ENCODE data around the gene HTR2A. TPM values are rescaled to one million over a fixed set of nuclear protein-coding genes. Genes with fewer than 3 reads are reported as not detected.
A peak's percentile ranks its signal among the peaks of the same experiment; 100 is the strongest.

Gene HTR2A
- 1 to 10 TPM in 1 of 2 donors, under 1 TPM in 1; 0.29 to 1.8 TPM for total RNA-seq
- polyA plus RNA-seq (ENCODE audit: insufficient read length in 6 of 6), result 1 to 10 TPM in 1 of 6 donors, under 1 TPM in 5; 0.52 to 1.1 (median 0.75) TPM
- long read RNA-seq, donor 1, partial matches to known transcripts, result 0 of 1 reads
- long read RNA-seq, donor 1, other reads (novel, unspliced or antisense), result 0 of 1 reads
- long read RNA-seq, donor 2, result 0 reads
- long read RNA-seq, donor 3, partial matches to known transcripts, result 0 of 2 reads
- long read RNA-seq, donor 3, other reads (novel, unspliced or antisense), result 0 of 2 reads
- long read RNA-seq, donor 4, partial matches to known transcripts, result 1 of 1 reads
- long read RNA-seq, donor 4, other reads (novel, unspliced or antisense), result 0 of 1 reads
- long read RNA-seq, donor 5, full-length matches to known transcripts, result 1 of 1 reads
- long read RNA-seq, donor 5, partial matches to known transcripts, result 0 of 1 reads
- long read RNA-seq, donor 5, other reads (novel, unspliced or antisense), result 0 of 1 reads
- long read RNA-seq, donor 6, result 0 reads
- long read RNA-seq, donor 7, full-length matches to known transcripts, result 3 of 3 reads
- long read RNA-seq, donor 7, partial matches to known transcripts, result 0 of 3 reads
- long read RNA-seq, donor 7, other reads (novel, unspliced or antisense), result 0 of 3 reads
- long read RNA-seq, donor 8, result 0 reads
- long read RNA-seq, donor 9, result 0 reads
- long read RNA-seq, donor 10, result 0 reads
- long read RNA-seq, donor 11, full-length matches to known transcripts, result 24 of 30 reads
- long read RNA-seq, donor 11, partial matches to known transcripts, result 6 of 30 reads
- long read RNA-seq, donor 11, other reads (novel, unspliced or antisense), result 0 of 30 reads
- long read RNA-seq, donor 12, full-length matches to known transcripts, result 1 of 1 reads
- long read RNA-seq, donor 12, partial matches to known transcripts, result 0 of 1 reads
- long read RNA-seq, donor 12, other reads (novel, unspliced or antisense), result 0 of 1 reads

DNA sequence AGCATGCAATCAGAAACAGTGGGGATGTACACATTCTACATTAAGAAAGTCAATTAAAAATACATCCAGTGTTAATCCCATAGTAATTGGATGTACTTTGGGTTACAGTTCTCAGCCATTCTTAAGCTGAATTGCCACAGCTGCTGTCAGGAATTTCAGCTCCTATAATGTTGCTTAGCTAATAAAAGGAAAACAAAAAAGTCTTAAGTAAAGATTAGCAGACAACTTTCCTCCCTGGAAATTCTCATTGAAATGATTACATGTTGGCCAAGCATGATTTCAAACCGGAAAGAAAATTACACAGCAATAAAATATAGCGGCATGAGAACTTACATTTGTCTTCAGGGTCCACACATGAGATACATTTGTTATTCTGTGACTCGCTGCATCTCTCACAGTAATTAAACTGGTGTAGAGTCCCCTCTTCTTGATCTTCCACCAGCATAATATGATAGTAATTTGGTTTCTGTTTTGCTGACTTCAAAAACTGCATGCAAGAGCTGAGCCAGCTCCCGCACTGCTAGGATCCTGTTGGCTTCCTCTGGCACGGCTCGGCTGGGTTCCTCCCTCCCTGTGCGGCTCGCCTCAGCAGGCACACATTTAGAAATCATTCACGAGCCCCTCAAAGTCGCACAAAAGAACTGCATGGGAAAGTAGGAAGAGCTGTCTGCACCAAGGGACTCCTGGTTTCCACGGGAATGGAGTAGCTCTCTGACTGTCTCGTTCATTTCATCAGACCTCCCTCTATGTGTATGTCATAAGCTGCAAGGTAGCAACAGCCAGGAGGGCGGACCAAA, at the start of gene HTR2A:
Gene HTR2A, minus strand, starts transcription at position 713 of the 797 bp plus-strand sequence. CDS start 1,147 bp downstream, outside the sequence.
- Histone ChIP-seq H3K4me1 (peaks cover 0 to 12% of the 10 kb centered on the region in 2 donors), H3K27me3 (peaks cover 0 to 21% of the 10 kb centered on the region in 2 donors), H3K4me3 (peak within 1 kb of the TSS; percentile 25 to 26), H3K36me3 (no peaks in the 10 kb centered on the region), H3K9me3 (no peaks in the 10 kb centered on the region), H3K27ac (peak within 1 kb of the TSS in 1 of 2 donors; percentile 27)
- TF ChIP-seq, protein P1, sequence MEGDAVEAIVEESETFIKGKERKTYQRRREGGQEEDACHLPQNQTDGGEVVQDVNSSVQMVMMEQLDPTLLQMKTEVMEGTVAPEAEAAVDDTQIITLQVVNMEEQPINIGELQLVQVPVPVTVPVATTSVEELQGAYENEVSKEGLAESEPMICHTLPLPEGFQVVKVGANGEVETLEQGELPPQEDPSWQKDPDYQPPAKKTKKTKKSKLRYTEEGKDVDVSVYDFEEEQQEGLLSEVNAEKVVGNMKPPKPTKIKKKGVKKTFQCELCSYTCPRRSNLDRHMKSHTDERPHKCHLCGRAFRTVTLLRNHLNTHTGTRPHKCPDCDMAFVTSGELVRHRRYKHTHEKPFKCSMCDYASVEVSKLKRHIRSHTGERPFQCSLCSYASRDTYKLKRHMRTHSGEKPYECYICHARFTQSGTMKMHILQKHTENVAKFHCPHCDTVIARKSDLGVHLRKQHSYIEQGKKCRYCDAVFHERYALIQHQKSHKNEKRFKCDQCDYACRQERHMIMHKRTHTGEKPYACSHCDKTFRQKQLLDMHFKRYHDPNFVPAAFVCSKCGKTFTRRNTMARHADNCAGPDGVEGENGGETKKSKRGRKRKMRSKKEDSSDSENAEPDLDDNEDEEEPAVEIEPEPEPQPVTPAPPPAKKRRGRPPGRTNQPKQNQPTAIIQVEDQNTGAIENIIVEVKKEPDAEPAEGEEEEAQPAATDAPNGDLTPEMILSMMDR (IDR thresholded peaks at IDR 0.05), result no peak
- ATAC-seq (peak; percentile 40), DNase-seq (peak in 2 of 4 donors; percentile 52 to 81)
- intact Hi-C loops (cut with DNase I), result no loop called here

DNA sequence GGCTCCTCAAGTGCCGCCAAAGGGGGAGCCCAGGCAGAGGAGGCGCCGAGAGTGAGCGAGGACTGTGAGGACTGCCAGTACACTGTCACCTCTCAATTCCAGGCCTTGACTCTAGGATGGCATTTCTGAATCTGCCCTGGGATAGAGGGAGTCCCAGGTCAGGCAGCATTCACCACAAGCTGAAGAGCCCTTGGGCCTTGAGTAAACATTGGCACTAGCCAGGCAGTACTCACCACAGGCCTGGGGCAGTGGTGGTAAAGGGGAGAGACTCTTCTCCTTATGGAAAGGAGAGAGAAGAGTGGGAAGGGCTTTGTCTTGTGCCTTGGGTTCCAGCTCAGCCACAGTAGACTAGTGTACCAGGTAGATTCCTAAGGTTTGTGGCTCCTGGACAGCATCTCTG, 39.7 kb upstream of the HTR2A start:
- DNase-seq (peak in 1 of 4 donors; percentile 37), ATAC-seq (peak; percentile 94)
- H3K27me3 ChIP-seq, result no peaks in the 10 kb centered on the region
- H3K9me3 ChIP-seq, result peaks cover 0 to 13% of the 10 kb centered on the region in 2 donors
- H3K27ac ChIP-seq, result no peak overlapping the region
- TF ChIP-seq, protein P1 (IDR thresholded peaks at IDR 0.05), result no peak
- intact Hi-C loops (cut with DNase I), result no loop called here
- no peaks in the 10 kb centered on the region for H3K36me3 ChIP-seq
- no peaks in the 10 kb centered on the region for H3K4me1 ChIP-seq
- H3K4me3 ChIP-seq, result no peak overlapping the region

DNA sequence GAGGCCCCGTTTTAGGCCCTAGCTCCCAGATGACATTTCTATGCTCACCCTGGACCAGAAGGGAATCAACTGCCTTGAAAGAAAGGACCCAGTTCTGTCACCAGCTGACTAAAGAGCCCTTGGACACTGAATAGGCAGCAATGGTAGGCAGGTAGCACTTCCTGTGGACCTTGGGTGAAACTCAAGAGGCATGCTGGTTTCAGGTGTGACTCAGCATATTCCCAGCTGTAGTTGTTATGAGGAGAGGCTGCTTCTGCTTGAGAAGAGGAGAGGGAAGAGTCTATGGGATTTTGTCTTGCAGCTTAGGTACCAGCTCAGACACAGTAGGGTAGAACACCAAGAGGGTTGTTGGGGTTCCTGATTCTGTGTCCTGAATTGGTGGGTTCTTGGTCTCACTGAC, 37.9 kb upstream of the HTR2A start:
- intact Hi-C loops (cut with DNase I), result no loop called here
- Histone ChIP-seq H3K36me3 (no peaks in the 10 kb centered on the region), H3K27ac (no peak overlapping the region), H3K4me3 (no peak overlapping the region), H3K4me1 (no peaks in the 10 kb centered on the region), H3K9me3 (peaks cover 0 to 12% of the 10 kb centered on the region in 2 donors), H3K27me3 (no peaks in the 10 kb centered on the region)
- peak; percentile 26 for ATAC-seq
- TF ChIP-seq, protein P1 (IDR thresholded peaks at IDR 0.05), result no peak
- no peak for DNase-seq

DNA sequence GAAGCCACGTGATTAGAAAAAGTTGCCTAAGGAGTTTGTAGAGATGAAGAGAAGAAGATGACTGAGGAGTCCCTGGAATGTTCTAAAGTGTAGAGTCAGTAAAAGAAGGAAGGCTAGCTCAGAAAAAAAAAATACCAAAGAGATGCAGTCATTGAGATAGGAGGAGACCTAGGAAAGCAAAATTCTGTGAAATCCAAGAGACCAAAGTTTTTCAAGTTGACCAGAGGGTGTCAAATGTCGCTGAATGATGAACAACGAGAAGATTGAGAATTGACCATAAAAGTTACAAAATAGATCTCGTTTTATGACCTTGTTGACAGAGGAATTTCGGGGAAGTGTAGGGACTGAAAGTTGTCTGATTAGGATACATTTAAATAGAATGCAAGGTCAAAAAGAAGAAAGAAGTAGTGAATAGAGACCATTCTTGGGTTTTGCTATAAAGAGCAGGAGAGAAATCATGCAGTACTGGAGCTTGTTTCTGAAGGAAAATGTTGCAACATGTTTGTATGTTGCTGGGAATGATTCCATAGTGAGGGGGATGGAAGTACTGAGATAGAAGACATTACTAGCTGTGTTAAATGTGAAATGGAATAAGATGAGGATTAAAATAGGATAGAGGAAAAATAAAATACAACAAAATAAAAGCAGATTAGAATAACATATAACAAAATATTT, 30.2 kb upstream of the HTR2A start:
- TF ChIP-seq, protein P1 (IDR thresholded peaks at IDR 0.05), result no peak
- Histone ChIP-seq H3K4me3 (no peak overlapping the region), H3K27me3 (no peaks in the 10 kb centered on the region), H3K36me3 (no peaks in the 10 kb centered on the region), H3K27ac (no peak overlapping the region), H3K9me3 (no peaks in the 10 kb centered on the region), H3K4me1 (no peaks in the 10 kb centered on the region)
- DNase-seq (peak in 2 of 4 donors; percentile 1 to 22), ATAC-seq (peak; percentile 35)
- intact Hi-C loops (cut with DNase I), result no loop called here
